Pancreas (tissue), 10 donors: ENCODE measurements around the gene ZBTB20. TPM values are rescaled to one million over a fixed set of nuclear protein-coding genes. Genes with fewer than 3 reads are reported as not detected.

Source experiments
- ATAC-seq, 4 donors: fragments of 200-7000 bp; cut with Tn5 transposase; one replicate each; pipeline versions ENCODE4 v1.8.0 to v1.9.1; 2020; ENCODE audit warnings: mild to moderate bottlenecking in 4 of 4, moderate library complexity in 4 of 4
- DNase-seq, 6 donors: peaks; one replicate each; pipeline ENCODE4 v3.0.0-alpha.2; 2020
- FAIRE-seq: peaks from 2 replicates; lab custom pipeline; 2012; peaks lifted over from hg19 to GRCh38; lab: Jason Lieb, UNC
- H3K27ac ChIP-seq, 4 donors: fragments of 200-600 bp; sonication (generic); 1 replicate in 3 of 4; 2 replicates in 1 of 4; pipeline versions ENCODE4 v1.5.0 to v1.8.0; 2020
- H3K27me3 ChIP-seq, 4 donors: fragments of 200-600 bp; one replicate each; pipeline ENCODE4 v1.8.0; 2021
- H3K36me3 ChIP-seq, 3 donors: fragments of 200-600 bp; sonication (generic) in 1 of 3; one replicate each; pipeline versions ENCODE4 v1.5.0 to v1.8.0; 2020 to 2021
- H3K4me1 ChIP-seq, 3 donors: fragments of 200-600 bp; one replicate each; pipeline ENCODE4 v1.8.0; 2021
- H3K4me3 ChIP-seq, 4 donors: fragments of 200-600 bp; sonication (generic) in 2 of 4; one replicate each; pipeline versions ENCODE4 v1.5.0 to v1.8.0; 2020 to 2021
- H3K9me3 ChIP-seq, 4 donors: fragments of 200-600 bp; one replicate each; pipeline ENCODE4 v1.8.0; 2021
- WGBS, 2 donors: extraction: QIAGEN DNeasy Blood & Tissue Kit; methylation state at CpG; one replicate each; pipeline ENCODE4 v1.1.7; 2013; 5-methylcytosine and 5-hydroxymethylcytosine counted together
- intact Hi-C, 3 donors: fragments of 100-400 bp; cut with DNase I; formaldehyde crosslinking; loops; one replicate each; pipeline versions ENCODE4 v1.11.1 to v1.14.2; 2022
- polyA plus RNA-seq, 2 donors: library from polyadenylated mRNA; stranded (reverse); fragments of 200-250 nt; gene quantifications; one replicate each; pipeline ENCODE4 v1.2.3, GENCODE V29; 2013
- total RNA-seq, 6 donors: library from RNA; stranded (reverse); fragmentation: NEBNext Ultra II Directional in 4 of 6; extraction: Animal tissue kit (Norgen Biotek cat#: 25700) in 4 of 6; gene quantifications; one replicate each; pipeline versions ENCODE4 v1.2.1 to v1.2.4, GENCODE V29; 2021 to 2023
- TF ChIP-seq, protein P1 (sequence below), 4 donors: fragments of 200-600 bp; sonication (generic) in 3 of 4; IDR thresholded peaks; one replicate each; pipeline versions ENCODE4 v1.5.0 to v1.8.0; 2021; ENCODE audit warnings: antibody characterized with exemption in 4 of 4
- donor health status: healthy with polysubstance abuse.
- donor health status: DM: no; HTN: no; CAD: no; lungs with moderate emphysema.
- donor health status: DM: no; HTN: no; CAD: no.
- donor health status: control.
- donor health status: control.
- donor health status: Bipolar disorder and iron deficiency.
- donor health status: DM: yes; HTN: yes; CAD: no.
- donor health status: DM: no; HTN: no; CAD: no.
- donor health status: DM: no; HTN: no; CAD: no.
- donor health status: DM: yes; HTN: yes; CAD: no.

Gene ZBTB20
- total and polyA plus RNA-seq, 8 donors: 1.3 to 81.5 (median 43.7) TPM

DNA sequence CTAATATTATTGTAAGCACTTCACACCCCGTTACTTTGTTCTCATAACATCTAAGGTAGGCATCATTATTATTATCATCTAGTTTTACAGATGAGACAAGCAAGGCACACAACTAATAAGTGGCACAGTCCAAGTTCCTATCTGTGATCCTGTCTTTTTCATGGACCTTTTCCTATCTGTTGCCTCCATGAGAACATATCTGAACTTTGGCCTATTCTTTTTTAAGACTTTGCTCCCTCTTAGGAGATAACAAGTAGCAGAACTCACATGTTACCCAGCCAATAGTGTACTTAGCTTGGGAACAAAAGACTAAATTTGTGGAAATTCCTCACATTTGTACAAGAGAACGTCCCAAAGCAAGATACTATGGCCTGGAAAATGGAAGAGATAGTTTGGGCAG, 680.8 kb downstream of the ZBTB20 start:
- Histone ChIP-seq H3K4me3 (no peak overlapping the region), H3K27me3 (no peaks in the 10 kb centered on the region), H3K4me1 (peaks cover 0 to 28% (median 6%) of the 10 kb centered on the region in 3 donors), H3K27ac (no peak overlapping the region), H3K36me3 (no peaks in the 10 kb centered on the region), H3K9me3 (no peaks in the 10 kb centered on the region)
- DNase-seq (no peak), FAIRE-seq (no peak), ATAC-seq (no peak)
- TF ChIP-seq, protein P1, sequence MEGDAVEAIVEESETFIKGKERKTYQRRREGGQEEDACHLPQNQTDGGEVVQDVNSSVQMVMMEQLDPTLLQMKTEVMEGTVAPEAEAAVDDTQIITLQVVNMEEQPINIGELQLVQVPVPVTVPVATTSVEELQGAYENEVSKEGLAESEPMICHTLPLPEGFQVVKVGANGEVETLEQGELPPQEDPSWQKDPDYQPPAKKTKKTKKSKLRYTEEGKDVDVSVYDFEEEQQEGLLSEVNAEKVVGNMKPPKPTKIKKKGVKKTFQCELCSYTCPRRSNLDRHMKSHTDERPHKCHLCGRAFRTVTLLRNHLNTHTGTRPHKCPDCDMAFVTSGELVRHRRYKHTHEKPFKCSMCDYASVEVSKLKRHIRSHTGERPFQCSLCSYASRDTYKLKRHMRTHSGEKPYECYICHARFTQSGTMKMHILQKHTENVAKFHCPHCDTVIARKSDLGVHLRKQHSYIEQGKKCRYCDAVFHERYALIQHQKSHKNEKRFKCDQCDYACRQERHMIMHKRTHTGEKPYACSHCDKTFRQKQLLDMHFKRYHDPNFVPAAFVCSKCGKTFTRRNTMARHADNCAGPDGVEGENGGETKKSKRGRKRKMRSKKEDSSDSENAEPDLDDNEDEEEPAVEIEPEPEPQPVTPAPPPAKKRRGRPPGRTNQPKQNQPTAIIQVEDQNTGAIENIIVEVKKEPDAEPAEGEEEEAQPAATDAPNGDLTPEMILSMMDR (IDR thresholded peaks at IDR 0.05): no peak
- WGBS, 2 donors: 86 to 89% methylated on average over 2 of the region's 2 CpGs
- intact Hi-C loops: no loop called here

DNA sequence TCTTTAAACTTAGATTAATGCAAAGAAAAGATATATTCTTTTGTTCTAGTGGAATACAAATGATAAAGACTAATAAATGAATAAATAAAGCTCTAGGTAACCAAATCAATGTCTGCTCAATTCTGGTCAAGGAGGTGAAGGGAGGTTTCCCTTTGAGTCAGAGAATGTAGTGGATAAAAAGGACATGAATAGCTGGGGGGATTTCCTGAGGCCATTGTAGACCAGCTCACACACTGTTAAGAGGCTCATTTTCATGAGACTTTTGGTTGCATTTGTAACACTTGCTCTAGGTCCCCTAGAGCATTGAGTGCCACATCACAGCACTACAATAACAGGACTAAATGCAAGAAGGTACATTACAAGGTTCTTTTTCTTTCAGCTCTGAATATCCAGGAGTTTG, 682.5 kb downstream of the ZBTB20 start:
- Histone ChIP-seq H3K27ac (no peak overlapping the region), H3K4me1 (peaks cover 1 to 16% (median 6%) of the 10 kb centered on the region in 3 donors), H3K27me3 (no peaks in the 10 kb centered on the region), H3K36me3 (no peaks in the 10 kb centered on the region), H3K4me3 (no peak overlapping the region), H3K9me3 (no peaks in the 10 kb centered on the region)
- intact Hi-C loops: no loop called here
- DNase-seq (no peak), ATAC-seq (no peak), FAIRE-seq (no peak)
- TF ChIP-seq, protein P1 (IDR thresholded peaks at IDR 0.05): no peak

DNA sequence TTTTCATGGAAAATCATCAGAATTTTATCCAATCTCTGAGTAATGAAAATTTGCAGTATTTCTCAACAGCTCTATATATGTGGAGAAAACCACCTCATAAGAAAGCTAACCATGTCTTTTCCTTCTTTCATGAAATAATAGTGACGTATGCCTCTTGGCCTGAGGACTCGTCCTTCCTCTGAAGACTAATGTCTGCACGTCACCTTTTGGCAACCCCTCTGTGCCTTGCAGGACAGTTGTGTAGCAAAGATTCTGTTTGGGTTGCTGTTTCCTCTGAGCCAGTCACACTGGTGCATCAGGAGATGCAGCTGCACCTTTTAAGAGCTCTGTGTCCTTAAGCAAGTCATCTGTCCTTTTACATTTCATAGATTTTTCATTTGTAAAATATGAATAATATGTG, 684.3 kb downstream of the ZBTB20 start:
- intact Hi-C loops: no loop called here
- Histone ChIP-seq H3K9me3 (no peaks in the 10 kb centered on the region), H3K4me3 (no peak overlapping the region), H3K27ac (no peak overlapping the region), H3K4me1 (peaks cover 6 to 25% (median 13%) of the 10 kb centered on the region in 3 donors), H3K36me3 (no peaks in the 10 kb centered on the region), H3K27me3 (no peaks in the 10 kb centered on the region)
- 93% methylated on average over 3 of the region's 3 CpGs for WGBS, 2 donors
- TF ChIP-seq, protein P1 (IDR thresholded peaks at IDR 0.05): no peak
- ATAC-seq: no peak
- FAIRE-seq: no peak
- no peak for DNase-seq

DNA sequence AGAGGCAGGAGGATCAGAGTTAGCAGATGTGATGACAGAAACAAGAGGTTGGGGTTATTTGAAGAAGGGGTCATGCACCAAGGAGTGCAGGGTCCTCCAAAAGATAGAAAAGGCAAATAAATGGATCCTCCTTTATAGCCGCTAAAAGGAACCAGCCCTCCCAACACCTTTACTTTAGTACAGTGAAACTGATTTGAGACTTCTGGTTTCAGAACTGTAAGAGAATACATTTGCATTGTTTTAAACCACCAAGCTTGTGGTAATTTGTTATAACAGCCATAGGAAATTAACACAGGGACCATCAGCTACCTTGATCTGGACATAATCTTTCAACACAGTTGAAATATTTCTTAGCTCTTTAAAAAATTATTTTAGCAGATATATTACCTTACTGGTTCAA, 686.6 kb downstream of the ZBTB20 start:
- no peak for FAIRE-seq
- no peak overlapping the region for H3K27ac ChIP-seq
- H3K36me3 ChIP-seq: no peaks in the 10 kb centered on the region
- H3K9me3 ChIP-seq: no peaks in the 10 kb centered on the region
- peaks cover 6 to 17% (median 12%) of the 10 kb centered on the region in 3 donors for H3K4me1 ChIP-seq
- ATAC-seq: no peak
- no peak for DNase-seq
- intact Hi-C loops: no loop called here
- H3K27me3 ChIP-seq: no peaks in the 10 kb centered on the region
- TF ChIP-seq, protein P1 (IDR thresholded peaks at IDR 0.05): no peak
- H3K4me3 ChIP-seq: no peak overlapping the region
- 96 to 100% methylated on average over 1 of the region's 1 CpG for WGBS, 2 donors

DNA sequence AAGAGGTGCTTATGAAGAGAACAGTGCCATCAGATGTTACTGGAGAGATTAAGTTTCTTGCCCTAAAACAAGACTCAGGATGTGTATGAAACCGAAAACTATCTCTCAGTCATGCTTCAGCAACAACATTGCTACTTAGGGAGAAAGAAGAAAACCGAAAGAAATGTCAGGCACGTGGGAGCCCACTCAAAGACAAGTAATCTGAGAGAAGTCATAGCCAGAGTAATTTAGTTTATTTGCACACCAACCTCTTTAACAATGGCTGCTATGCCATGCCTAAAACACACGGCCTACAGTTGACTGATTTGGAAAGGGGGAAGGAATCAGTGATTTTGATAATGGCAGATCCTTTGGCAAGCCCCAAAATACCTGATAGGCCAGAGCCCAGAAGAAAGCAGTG, 690.3 kb downstream of the ZBTB20 start:
- no peak overlapping the region for H3K27ac ChIP-seq
- intact Hi-C loops: no loop called here
- TF ChIP-seq, protein P1 (IDR thresholded peaks at IDR 0.05): no peak
- H3K9me3 ChIP-seq: no peaks in the 10 kb centered on the region
- WGBS, 2 donors: 92 to 95% methylated on average over 4 of the region's 4 CpGs
- ATAC-seq (no peak), DNase-seq (no peak), FAIRE-seq (no peak)
- H3K4me3 ChIP-seq: no peak overlapping the region
- no peaks in the 10 kb centered on the region for H3K36me3 ChIP-seq
- peaks cover 6 to 29% (median 25%) of the 10 kb centered on the region in 3 donors for H3K4me1 ChIP-seq
- H3K27me3 ChIP-seq: no peaks in the 10 kb centered on the region
